HG02588 (cell line): ENCODE results near the gene COL27A1.

Source experiments
- ATAC-seq: cut with Tn5 transposase; IDR thresholded peaks from one replicate; pipeline ENCODE4 v1.9.1; 2021; ENCODE audit warnings: mild to moderate bottlenecking, moderate library complexity; ENCODE audit not compliant: unreplicated experiment

Gene COL27A1

GRCh38 chr9:114281473-114282103 lies 126.3 kb downstream of the COL27A1 start:
- ATAC-seq: no peak

GRCh38 chr9:114282104-114282485 lies 126.8 kb downstream of the COL27A1 start:
- ATAC-seq: no peak

GRCh38 chr9:114282507-114282906 lies 127.2 kb downstream of the COL27A1 start:
- ATAC-seq: no peak

GRCh38 chr9:114282926-114283325 lies 127.6 kb downstream of the COL27A1 start:
- ATAC-seq: no peak

- no peak for ATAC-seq
These were observed 128.3 kb downstream of the COL27A1 start for GRCh38 chr9:114283551-114284111.

- ATAC-seq: no peak
These were observed 129.2 kb downstream of the COL27A1 start for GRCh38 chr9:114284316-114285060.

GRCh38 chr9:114285166-114285867 lies 130.0 kb downstream of the COL27A1 start:
- ATAC-seq: no peak

- ATAC-seq: no peak
These were observed 130.9 kb downstream of the COL27A1 start for GRCh38 chr9:114286146-114286679.

GRCh38 chr9:114287001-114287762 lies 131.8 kb downstream of the COL27A1 start:
- no peak for ATAC-seq

GRCh38 chr9:114287763-114288192 lies 132.4 kb downstream of the COL27A1 start:
- no peak for ATAC-seq

GRCh38 chr9:114288193-114289091 lies 133.1 kb downstream of the COL27A1 start:
- no peak for ATAC-seq

GRCh38 chr9:114289106-114289505 lies 133.8 kb downstream of the COL27A1 start:
- no peak for ATAC-seq

GRCh38 chr9:114289571-114290481 lies 134.5 kb downstream of the COL27A1 start:
- ATAC-seq: no peak

GRCh38 chr9:114290561-114290986 lies 135.2 kb downstream of the COL27A1 start:
- ATAC-seq: no peak

GRCh38 chr9:114291064-114291474 lies 135.7 kb downstream of the COL27A1 start:
- ATAC-seq: no peak

GRCh38 chr9:114291886-114292590 lies 136.7 kb downstream of the COL27A1 start:
- ATAC-seq: no peak

GRCh38 chr9:114294664-114295063 lies 139.3 kb downstream of the COL27A1 start:
- no peak for ATAC-seq

- ATAC-seq: no peak
These were observed 141.0 kb downstream of the COL27A1 start for GRCh38 chr9:114296338-114296737.
